A549 (cell line): Measurements from ENCODE around the gene ZP3.

ENCODE experiments used
- CHD2 ChIP-seq: fragments of 150-350 bp; IDR thresholded peaks from 2 replicates; pipeline ENCODE4 v1.6.1; 2014; ENCODE audit warnings: low read length; ENCODE audit not compliant: partially characterized antibody
- CTCF ChIP-seq: fragments of >200 bp; sonication (Bioruptor Twin); formaldehyde crosslinking; IDR thresholded peaks from 3 replicates; pipeline ENCODE4 v1.5.1; 2016
- NFE2L2 ChIP-seq: fragments of 150-350 bp; conservative IDR thresholded peaks from 2 replicates; pipeline ENCODE4 v1.6.1; 2014; ENCODE audit warnings: low read length
- POLR2A ChIP-seq: IDR thresholded peaks from 2 replicates; pipeline ENCODE4 v1.6.1; 2012; ENCODE audit warnings: mild to moderate bottlenecking, low read length
- RAD21 ChIP-seq, 2 experiments: fragments of >200 bp in 1 of 2; sonication (Bioruptor Twin) in 1 of 2; formaldehyde crosslinking in 1 of 2; IDR thresholded peaks in 1 of 2; conservative IDR thresholded peaks in 1 of 2; 2 replicates in 1 of 2; 3 replicates in 1 of 2; pipeline ENCODE4 v1.6.1; 2012 to 2018; ENCODE audit warnings: inconsistent platforms in 1 of 2
- RCOR1 ChIP-seq: fragments of 150-350 bp; IDR thresholded peaks from 2 replicates; pipeline ENCODE4 v1.6.1; 2014; ENCODE audit warnings: antibody characterized with exemption, low read length, low read depth
- TFCP2L1 ChIP-seq: fragments of 250-450 bp; sonication (Bioruptor Pico); IDR thresholded peaks from 2 replicates; pipeline ENCODE4 v1.5.0; 2021; ENCODE audit warnings: mild to moderate bottlenecking

GRCh38 chr7:76380623-76380966, 44.2 kb upstream of the ZP3 start:
- TF ChIP-seq POLR2A (no peak), CTCF (no peak), RCOR1 (no peak), RAD21 (conservative IDR thresholded peaks at IDR 0.05 in 1 of 2, IDR thresholded peaks at IDR 0.05 in 1 of 2) (no peak), CHD2 (no peak), NFE2L2 (no peak), TFCP2L1 (CRISPR knock-in tag) (no peak)
